ENCODE results near the gene ASNSD1.
"Not testable (repeated sequence)": the region's sequence is repeated elsewhere in the genome, so short reads cannot be mapped to it uniquely, and the experiment has no call there.

ASNSD1 gene

GRCh38 chr2:189648846-189649509, 12.3 kb upstream of the ASNSD1 start:
- no peak for DNase-seq

- no peak for DNase-seq
Observed at GRCh38 chr2:189651284-189651683, 10.0 kb upstream of the ASNSD1 start.

- not testable (repeated sequence) for DNase-seq
Observed at GRCh38 chr2:189653464-189653863, 7.8 kb upstream of the ASNSD1 start.

GRCh38 chr2:189654641-189655040, 6.6 kb upstream of the ASNSD1 start:
- DNase-seq, result no peak

- DNase-seq, result peak; percentile 15 to 67
Observed at GRCh38 chr2:189657867-189658266, 3.4 kb upstream of the ASNSD1 start.

GRCh38 chr2:189658306-189659212, 2.7 kb upstream of the ASNSD1 start:
- peak; percentile 26 to 46 for DNase-seq

- DNase-seq, result no peak
Observed at GRCh38 chr2:189659734-189660133, 1.5 kb upstream of the ASNSD1 start.

GRCh38 chr2:189660803-189661147, 484 bp upstream of the ASNSD1 start:
- no peak for DNase-seq

GRCh38 chr2:189661957-189662321, 680 bp downstream of the ASNSD1 start:
- peak in 1 of 2 donors; percentile 31 for DNase-seq

- peak in 1 of 2 donors; percentile 22 for DNase-seq
Observed at GRCh38 chr2:189662669-189663226, 1.5 kb downstream of the ASNSD1 start.

GRCh38 chr2:189663319-189663718, 2.1 kb downstream of the ASNSD1 start:
- DNase-seq, result not testable (repeated sequence)

- DNase-seq, result no peak
Observed at GRCh38 chr2:189669913-189670312, 8.7 kb downstream of the ASNSD1 start.

- DNase-seq, result no peak
Observed at GRCh38 chr2:189673661-189674373, 12.6 kb downstream of the ASNSD1 start.

- peak; percentile 87 for DNase-seq
Observed at GRCh38 chr2:189674374-189675112, 13.3 kb downstream of the ASNSD1 start, which contains the start of gene ANKAR. TSS of gene ANKAR (plus strand) at chr2:189674670. CDS start at chr2:189676491, 1,821 bp downstream.

GRCh38 chr2:189676471-189676870, 15.2 kb downstream of the ASNSD1 start:
- DNase-seq, result no peak

- DNase-seq, result no peak
Observed at GRCh38 chr2:189679226-189679625, 18.0 kb downstream of the ASNSD1 start.

- no peak for DNase-seq
Observed at GRCh38 chr2:189681203-189681602, 19.9 kb downstream of the ASNSD1 start.

- DNase-seq, result no peak
Observed at GRCh38 chr2:189681903-189682302, 20.6 kb downstream of the ASNSD1 start.

GRCh38 chr2:189683348-189683747, 22.1 kb downstream of the ASNSD1 start:
- no peak for DNase-seq

- no peak for DNase-seq
Observed at GRCh38 chr2:189684811-189685210, 23.6 kb downstream of the ASNSD1 start.

GRCh38 chr2:189685540-189686229, 24.4 kb downstream of the ASNSD1 start:
- no peak for DNase-seq

GRCh38 chr2:189687796-189688195, 26.5 kb downstream of the ASNSD1 start:
- not testable (repeated sequence) for DNase-seq
